ENCODE data around the gene HNMT.

HNMT gene

DNA sequence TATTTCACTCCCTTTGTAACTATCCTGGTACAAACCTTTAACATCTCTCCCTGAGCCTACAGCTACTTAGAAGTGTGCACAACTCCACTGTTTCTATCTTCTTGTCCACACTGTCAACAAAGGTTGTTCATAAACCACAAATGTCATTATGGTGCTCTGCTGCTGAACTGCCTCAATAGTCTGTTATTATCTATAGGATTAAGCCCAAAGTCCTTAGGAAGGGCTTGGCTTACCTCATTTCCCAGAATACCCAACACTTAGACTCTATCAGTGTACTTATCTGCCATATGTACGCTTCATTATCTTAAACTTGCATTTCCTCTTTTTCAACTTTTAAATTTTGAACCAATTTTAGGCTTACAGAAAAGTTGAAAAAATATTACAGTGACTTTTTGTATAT, 94.2 kb downstream of the HNMT start:
- Histone ChIP-seq H2AFZ (ENCODE audit: low read depth, low read length, severe bottlenecking) (no peak overlapping the region), H3K79me2 (ENCODE audit: insufficient read depth, low read length) (no peaks in the 10 kb centered on the region), H3K9me3 (ENCODE audit: insufficient read depth, low read length) (no peaks in the 10 kb centered on the region), H3K36me3 (ENCODE audit: low read length) (no peaks in the 10 kb centered on the region), H3K9ac (ENCODE audit: low read length) (no peak overlapping the region), H3K4me3 (ENCODE audit: insufficient read depth, low read length, poor library complexity, severe bottlenecking) (no peak overlapping the region), H3K4me2 (ENCODE audit: low read depth, low read length, poor library complexity, severe bottlenecking) (no peak overlapping the region), H4K20me1 (ENCODE audit: low read depth, low read length) (no peaks in the 10 kb centered on the region), H3F3A (ENCODE audit: insufficient read depth) (no peaks in the 10 kb centered on the region), H3K9me2 (replicated peaks; ENCODE audit: insufficient read depth, low read length) (no peaks in the 10 kb centered on the region), H3K27ac (ENCODE audit: low read depth, low read length) (no peak overlapping the region), H3K27me3 (ENCODE audit: low read length) (no peaks in the 10 kb centered on the region; the same call in 1 of the 2 replicates)
- no peak for TF ChIP-seq EZH2phosphoT487 (conservative IDR thresholded peaks at IDR 0.05; ENCODE audit: low read length)
- TF ChIP-seq, protein P1, sequence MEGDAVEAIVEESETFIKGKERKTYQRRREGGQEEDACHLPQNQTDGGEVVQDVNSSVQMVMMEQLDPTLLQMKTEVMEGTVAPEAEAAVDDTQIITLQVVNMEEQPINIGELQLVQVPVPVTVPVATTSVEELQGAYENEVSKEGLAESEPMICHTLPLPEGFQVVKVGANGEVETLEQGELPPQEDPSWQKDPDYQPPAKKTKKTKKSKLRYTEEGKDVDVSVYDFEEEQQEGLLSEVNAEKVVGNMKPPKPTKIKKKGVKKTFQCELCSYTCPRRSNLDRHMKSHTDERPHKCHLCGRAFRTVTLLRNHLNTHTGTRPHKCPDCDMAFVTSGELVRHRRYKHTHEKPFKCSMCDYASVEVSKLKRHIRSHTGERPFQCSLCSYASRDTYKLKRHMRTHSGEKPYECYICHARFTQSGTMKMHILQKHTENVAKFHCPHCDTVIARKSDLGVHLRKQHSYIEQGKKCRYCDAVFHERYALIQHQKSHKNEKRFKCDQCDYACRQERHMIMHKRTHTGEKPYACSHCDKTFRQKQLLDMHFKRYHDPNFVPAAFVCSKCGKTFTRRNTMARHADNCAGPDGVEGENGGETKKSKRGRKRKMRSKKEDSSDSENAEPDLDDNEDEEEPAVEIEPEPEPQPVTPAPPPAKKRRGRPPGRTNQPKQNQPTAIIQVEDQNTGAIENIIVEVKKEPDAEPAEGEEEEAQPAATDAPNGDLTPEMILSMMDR (IDR thresholded peaks at IDR 0.05; ENCODE audit: insufficient read depth, low read length, poor library complexity, severe bottlenecking) = no peak

DNA sequence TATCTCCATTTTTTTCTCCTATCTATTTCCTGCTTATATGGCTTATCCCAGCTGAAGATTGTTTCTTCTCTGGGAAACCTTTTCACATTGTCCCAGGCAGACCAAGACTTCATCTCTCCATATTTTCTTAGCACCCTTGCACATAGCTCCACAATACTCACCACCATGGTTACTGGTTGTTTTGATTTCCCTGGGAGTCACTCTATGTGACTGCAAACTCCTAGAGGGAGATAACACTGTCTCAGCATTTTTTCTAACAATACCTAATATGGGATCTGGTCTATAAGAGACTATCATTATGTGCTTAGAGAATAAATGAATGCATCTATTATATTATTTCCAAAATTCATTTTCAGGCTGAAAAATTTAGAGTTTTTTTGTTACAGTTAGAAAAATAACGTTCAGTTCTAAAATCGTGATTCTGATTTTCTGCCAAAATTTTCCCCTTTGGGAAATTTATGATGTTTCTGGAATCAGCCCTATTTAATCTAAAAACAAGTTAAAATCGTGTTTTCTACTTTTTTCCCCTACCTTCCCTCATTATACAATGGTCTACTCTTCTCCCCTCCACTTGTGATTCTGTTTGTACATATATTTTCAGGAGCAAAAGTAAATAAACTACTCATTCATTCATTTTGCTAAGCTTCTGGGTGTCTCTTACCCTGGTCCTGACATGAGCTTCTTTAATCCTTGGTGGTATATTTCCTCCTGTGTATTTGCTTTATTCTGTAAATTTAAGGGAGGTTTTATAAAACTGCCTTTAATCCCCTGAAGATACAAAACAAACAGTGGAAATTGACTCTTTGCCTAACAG, 95.4 kb downstream of the HNMT start:
- Histone ChIP-seq H3K4me3 (ENCODE audit: insufficient read depth, low read length, poor library complexity, severe bottlenecking) (no peak overlapping the region), H2AFZ (ENCODE audit: low read depth, low read length, severe bottlenecking) (no peak overlapping the region), H3K9ac (ENCODE audit: low read length) (no peak overlapping the region), H3F3A (ENCODE audit: insufficient read depth) (no peaks in the 10 kb centered on the region), H3K9me3 (ENCODE audit: insufficient read depth, low read length) (no peaks in the 10 kb centered on the region), H3K36me3 (ENCODE audit: low read length) (no peaks in the 10 kb centered on the region), H3K79me2 (ENCODE audit: insufficient read depth, low read length) (no peaks in the 10 kb centered on the region), H4K20me1 (ENCODE audit: low read depth, low read length) (no peaks in the 10 kb centered on the region), H3K27ac (ENCODE audit: low read depth, low read length) (no peak overlapping the region), H3K4me2 (ENCODE audit: low read depth, low read length, poor library complexity, severe bottlenecking) (no peak overlapping the region), H3K9me2 (replicated peaks; ENCODE audit: insufficient read depth, low read length) (no peaks in the 10 kb centered on the region), H3K27me3 (ENCODE audit: low read length) (no peaks in the 10 kb centered on the region; the same call in 1 of the 2 replicates)
- TF ChIP-seq, protein P1 (IDR thresholded peaks at IDR 0.05; ENCODE audit: insufficient read depth, low read length, poor library complexity, severe bottlenecking) = no peak
- TF ChIP-seq EZH2phosphoT487 (conservative IDR thresholded peaks at IDR 0.05; ENCODE audit: low read length) = no peak

DNA sequence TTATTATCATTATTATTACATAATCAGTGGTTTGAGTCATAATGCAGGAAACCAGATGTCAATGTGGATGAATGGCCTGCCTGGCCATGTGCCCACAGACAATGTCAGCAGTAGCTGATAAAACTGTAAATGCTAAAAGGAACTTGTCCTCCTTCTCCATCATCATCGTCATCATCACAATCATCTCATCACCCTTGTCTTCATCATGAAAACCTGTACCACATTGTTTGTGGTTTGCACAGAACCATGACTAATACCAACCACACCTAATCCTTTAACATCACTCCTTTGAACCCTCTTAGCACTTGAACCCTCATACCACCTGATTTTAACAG, 96.0 kb downstream of the HNMT start:
- Histone ChIP-seq H3K4me2 (ENCODE audit: low read depth, low read length, poor library complexity, severe bottlenecking) (no peak overlapping the region), H3F3A (ENCODE audit: insufficient read depth) (no peaks in the 10 kb centered on the region), H3K4me3 (ENCODE audit: insufficient read depth, low read length, poor library complexity, severe bottlenecking) (no peak overlapping the region), H4K20me1 (ENCODE audit: low read depth, low read length) (no peaks in the 10 kb centered on the region), H3K36me3 (ENCODE audit: low read length) (no peaks in the 10 kb centered on the region), H3K27ac (ENCODE audit: low read depth, low read length) (no peak overlapping the region), H3K9me2 (replicated peaks; ENCODE audit: insufficient read depth, low read length) (no peaks in the 10 kb centered on the region), H3K9ac (ENCODE audit: low read length) (no peak overlapping the region), H3K27me3 (ENCODE audit: low read length) (no peaks in the 10 kb centered on the region), H2AFZ (ENCODE audit: low read depth, low read length, severe bottlenecking) (no peak overlapping the region), H3K9me3 (ENCODE audit: insufficient read depth, low read length) (no peaks in the 10 kb centered on the region), H3K79me2 (ENCODE audit: insufficient read depth, low read length) (no peaks in the 10 kb centered on the region)
- no peak for TF ChIP-seq EZH2phosphoT487 (conservative IDR thresholded peaks at IDR 0.05; ENCODE audit: low read length)
- TF ChIP-seq, protein P1 (IDR thresholded peaks at IDR 0.05; ENCODE audit: insufficient read depth, low read length, poor library complexity, severe bottlenecking) = no peak
